GM12878 (cell line): ENCODE measurements around the gene DDX51. TPM values are rescaled to one million over a fixed set of nuclear protein-coding genes. Genes with fewer than 3 reads are reported as not detected.

Experiments used
- ATAC-seq: fragments of 200-7000 bp; cut with Tn5 transposase; 3 replicates; pipeline ENCODE4 v1.9.1; 2020; ENCODE audit warnings: mild to moderate bottlenecking, moderate library complexity
- BruUV-seq: library from RNA; stranded (reverse); fragments of 400-500 nt; replicated peaks from 2 replicates; lab custom pipeline; 2021; lab: Mats Ljungman, UMichigan
- CTCF ChIA-PET: fragments of 300-600 bp; sonication (Branson Sonifier 250); formaldehyde crosslinking; extraction: SDS; loops from one replicate; lab custom pipeline; 2021; ENCODE audit warnings: inconsistent platforms; lab: Yijun Ruan, JAX
- POLR2A ChIA-PET: fragments of 350-600 bp; formaldehyde crosslinking; extraction: SDS; loops from one replicate; lab custom pipeline; 2021; ENCODE audit warnings: inconsistent platforms; lab: Charles Lee
- RAD21 ChIA-PET: fragments of 300-600 bp; sonication (Branson Sonifier 250); formaldehyde crosslinking; loops from one replicate; lab custom pipeline; 2023; ENCODE audit warnings: antibody characterized with exemption; ENCODE audit not compliant: unreplicated experiment; lab: Charles Lee
- SMC1A ChIA-PET: fragments of 300-600 bp; sonication (Branson Sonifier 250); formaldehyde crosslinking; loops from one replicate; lab custom pipeline; 2023; ENCODE audit not compliant: unreplicated experiment, uncharacterized antibody; lab: Charles Lee
- DNase-seq: peaks from one replicate; pipeline ENCODE4 v3.0.0-alpha.2; 2011; ENCODE audit warnings: low read depth, low spot score
- FAIRE-seq: peaks from 3 replicates; lab custom pipeline; 2011; peaks lifted over from hg19 to GRCh38; lab: Jason Lieb, UNC
- H2AFZ ChIP-seq: 2 replicates; pipeline ENCODE4 v1.6.0; 2011; ENCODE audit warnings: low read depth, low read length, control low read depth; ENCODE audit not compliant: control insufficient read depth
- H3K27ac ChIP-seq: 2 replicates; pipeline ENCODE4 v1.5.1; 2011; ENCODE audit warnings: control low read depth; ENCODE audit not compliant: control insufficient read depth, insufficient read depth
- H3K27me3 ChIP-seq, 2 experiments: replicated peaks in 1 of 2; 2 replicates each; pipeline versions ENCODE4 v1.6.0 to v1.6.1; 2011; ENCODE audit warnings: low read length in 1 of 2; ENCODE audit not compliant: control insufficient read depth in 2 of 2, insufficient read depth in 2 of 2
- H3K36me3 ChIP-seq, 2 experiments: 2 replicates each; pipeline ENCODE4 v1.5.1; 2011; ENCODE audit warnings: low read length in 1 of 2; ENCODE audit not compliant: control insufficient read depth in 2 of 2, insufficient read depth in 2 of 2
- H3K4me1 ChIP-seq: 2 replicates; pipeline ENCODE4 v1.6.1; 2011; ENCODE audit warnings: mild to moderate bottlenecking, low read length, moderate library complexity, mixed read lengths; ENCODE audit not compliant: control insufficient read depth, insufficient read depth
- H3K4me2 ChIP-seq: 2 replicates; pipeline ENCODE4 v1.6.0; 2011; ENCODE audit warnings: control low read depth; ENCODE audit not compliant: control insufficient read depth, insufficient read depth
- H3K4me3 ChIP-seq: fragments of 200-600 bp; sonication (generic); 2 replicates; pipeline ENCODE4 v1.5.1; 2016
- H3K79me2 ChIP-seq: 2 replicates; pipeline ENCODE4 v1.6.0; 2011; ENCODE audit warnings: low read length; ENCODE audit not compliant: control insufficient read depth, insufficient read depth
- H3K9ac ChIP-seq: 2 replicates; pipeline ENCODE4 v1.8.0; 2011; ENCODE audit warnings: low read length, control low read depth, mixed read lengths; ENCODE audit not compliant: control insufficient read depth, insufficient read depth
- H3K9me3 ChIP-seq: replicated peaks from 3 replicates; pipeline ENCODE4 v1.5.1; 2011; ENCODE audit warnings: mild to moderate bottlenecking, low read length; ENCODE audit not compliant: control insufficient read depth, insufficient read depth
- H4K20me1 ChIP-seq: 2 replicates; pipeline ENCODE4 v1.6.0; 2011; ENCODE audit not compliant: control insufficient read depth, insufficient read depth
- GATAD2B ChIP-seq: fragments of 450-650 bp; conservative IDR thresholded peaks from 2 replicates; pipeline ENCODE4 v1.6.1; 2017; ENCODE audit warnings: low read depth, mild to moderate bottlenecking, moderate library complexity
- IKZF2 ChIP-seq, 2 experiments: fragments of 450-650 bp; IDR thresholded peaks; 2 replicates each; pipeline ENCODE4 v1.6.1; 2017; ENCODE audit warnings: mild to moderate bottlenecking in 2 of 2, moderate library complexity in 2 of 2
- RAD51 ChIP-seq: fragments of 450-650 bp; IDR thresholded peaks from 2 replicates; pipeline ENCODE4 v1.6.1; 2016; ENCODE audit warnings: moderate library complexity, mild to moderate bottlenecking, inconsistent platforms
- SREBF2 ChIP-seq: IDR thresholded peaks from 2 replicates; pipeline ENCODE4 v1.6.1; 2012; ENCODE audit warnings: mild to moderate bottlenecking, low read length
- TCF7 ChIP-seq: IDR thresholded peaks from 2 replicates; pipeline ENCODE4 v1.6.1; 2014; ENCODE audit warnings: antibody characterized with exemption, borderline replicate concordance
- YY1 ChIP-seq: IDR thresholded peaks from 2 replicates; pipeline ENCODE4 v1.6.1; 2011; ENCODE audit warnings: low read depth, mild to moderate bottlenecking, low read length
- ZNF24 ChIP-seq: fragments of 450-650 bp; IDR thresholded peaks from 2 replicates; pipeline ENCODE4 v1.6.1; 2017; ENCODE audit warnings: antibody characterized with exemption, mild to moderate bottlenecking
- WGBS: methylation state at CpG from one replicate; pipeline ENCODE4 v1.1.6; 2016; ENCODE audit warnings: low lambda C conversion rate; ENCODE audit not compliant: insufficient replicate concordance, insufficient coverage; ENCODE audit errors: missing lambda C conversion rate; 5-methylcytosine and 5-hydroxymethylcytosine counted together
- in situ Hi-C: fragments of 300-500 bp; cut with MboI; formaldehyde crosslinking; loops from 9 replicates; pipeline ENCODE4 v1.14.3; 2018; ENCODE audit warnings: mixed read lengths
- intact Hi-C: fragments of 100-400 bp; cut with micrococcal nuclease; formaldehyde crosslinking; loops from one replicate; pipeline ENCODE4 v1.14.2; 2022; ENCODE audit not compliant: unreplicated experiment
- polyA plus RNA-seq, 11 experiments: library from polyadenylated mRNA; depleted of rRNA in 4 of 11; unstranded in 6 of 11; stranded (reverse) in 5 of 11; fragments of >200 nt; fragmentation: Nextera tagmentation in 4 of 11; fragmentation: Illumina TruSeq in 1 of 11; extraction: Ambion mirVana in 4 of 11; extraction: Trizol in 1 of 11; gene quantifications; 1 replicate in 1 of 11; 2 replicates in 10 of 11; pipeline versions ENCODE4 v1.2.1 to v1.2.3, GENCODE V29; 2011 to 2016; ENCODE audit warnings: inconsistent platforms in 2 of 11, missing spikeins in 2 of 11, low read depth in 1 of 11
- total RNA-seq, 4 experiments: library from RNA; depleted of rRNA in 3 of 4; stranded (reverse); fragments of >200 nt in 3 of 4; fragmentation: Illumina TruSeq in 1 of 4; extraction: Trizol in 1 of 4; gene quantifications; 2 replicates each; pipeline versions ENCODE4 v1.2.1 to v1.2.3, GENCODE V29; 2013 to 2021
- TF ChIP-seq, protein P1 (sequence below): fragments of 450-650 bp; IDR thresholded peaks from 2 replicates; pipeline ENCODE4 v1.6.1; 2017; ENCODE audit warnings: low read depth, mild to moderate bottlenecking, moderate library complexity
- TF ChIP-seq, protein P2 (sequence below): fragments of 450-650 bp; IDR thresholded peaks from 2 replicates; pipeline ENCODE4 v1.6.1; 2018; ENCODE audit warnings: borderline replicate concordance, mild to moderate bottlenecking; ENCODE audit not compliant: partially characterized antibody
- TF ChIP-seq, protein P3 (sequence below): IDR thresholded peaks from 2 replicates; pipeline ENCODE4 v1.6.1; 2011; ENCODE audit warnings: borderline replicate concordance, low read depth, mild to moderate bottlenecking, moderate library complexity, low read length; ENCODE audit not compliant: insufficient read depth, poor library complexity, severe bottlenecking

The DDX51 gene
- total and polyA plus RNA-seq, 10 of the 15 experiments (the other 5 are each of a cell fraction or from before 2014, with no cell fraction given) = 0.97 to 29.1 (median 9.8) TPM

DNA sequence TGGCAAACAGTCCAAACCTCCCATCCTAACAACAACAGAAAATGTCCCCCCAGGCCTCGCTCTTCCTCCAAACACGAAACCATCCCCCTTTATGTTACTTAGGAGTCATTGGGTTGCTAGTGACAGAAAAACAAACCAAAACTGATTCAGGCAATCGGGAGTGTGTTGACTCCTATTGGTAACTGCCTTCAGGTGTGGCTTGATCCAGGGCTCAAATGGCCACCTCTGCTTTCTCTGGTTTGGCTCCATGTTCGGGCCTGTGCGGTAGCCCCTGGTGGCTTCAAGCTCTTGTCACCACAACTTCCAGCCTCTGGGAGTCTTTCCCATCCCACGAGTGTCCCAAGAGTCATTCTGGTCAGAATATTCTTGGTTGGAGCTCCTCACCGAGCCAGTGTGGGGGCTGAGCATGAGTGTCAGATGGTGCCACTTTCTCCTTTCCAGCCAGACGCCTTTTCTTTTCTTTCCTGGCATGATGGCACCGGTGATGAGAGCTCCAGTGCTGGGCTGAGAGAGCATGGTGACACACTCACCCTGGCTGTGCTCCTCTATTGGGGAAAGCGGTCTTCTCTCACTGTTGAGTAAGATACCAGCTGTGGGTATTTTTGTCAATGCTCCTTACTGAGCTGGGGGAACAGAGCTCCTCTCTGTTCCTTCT, 38.7 kb upstream of the DDX51 start (continued):
- TF ChIP-seq IKZF2 (IDR thresholded peaks at IDR 0.05) = no peak
- TF ChIP-seq RAD51 = no peak
- TF ChIP-seq, protein P1, sequence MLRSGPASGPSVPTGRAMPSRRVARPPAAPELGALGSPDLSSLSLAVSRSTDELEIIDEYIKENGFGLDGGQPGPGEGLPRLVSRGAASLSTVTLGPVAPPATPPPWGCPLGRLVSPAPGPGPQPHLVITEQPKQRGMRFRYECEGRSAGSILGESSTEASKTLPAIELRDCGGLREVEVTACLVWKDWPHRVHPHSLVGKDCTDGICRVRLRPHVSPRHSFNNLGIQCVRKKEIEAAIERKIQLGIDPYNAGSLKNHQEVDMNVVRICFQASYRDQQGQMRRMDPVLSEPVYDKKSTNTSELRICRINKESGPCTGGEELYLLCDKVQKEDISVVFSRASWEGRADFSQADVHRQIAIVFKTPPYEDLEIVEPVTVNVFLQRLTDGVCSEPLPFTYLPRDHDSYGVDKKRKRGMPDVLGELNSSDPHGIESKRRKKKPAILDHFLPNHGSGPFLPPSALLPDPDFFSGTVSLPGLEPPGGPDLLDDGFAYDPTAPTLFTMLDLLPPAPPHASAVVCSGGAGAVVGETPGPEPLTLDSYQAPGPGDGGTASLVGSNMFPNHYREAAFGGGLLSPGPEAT = no peak
- no peak for TF ChIP-seq GATAD2B
- no peak for TF ChIP-seq ZNF24
- no peak for TF ChIP-seq YY1
- TF ChIP-seq, protein P2, sequence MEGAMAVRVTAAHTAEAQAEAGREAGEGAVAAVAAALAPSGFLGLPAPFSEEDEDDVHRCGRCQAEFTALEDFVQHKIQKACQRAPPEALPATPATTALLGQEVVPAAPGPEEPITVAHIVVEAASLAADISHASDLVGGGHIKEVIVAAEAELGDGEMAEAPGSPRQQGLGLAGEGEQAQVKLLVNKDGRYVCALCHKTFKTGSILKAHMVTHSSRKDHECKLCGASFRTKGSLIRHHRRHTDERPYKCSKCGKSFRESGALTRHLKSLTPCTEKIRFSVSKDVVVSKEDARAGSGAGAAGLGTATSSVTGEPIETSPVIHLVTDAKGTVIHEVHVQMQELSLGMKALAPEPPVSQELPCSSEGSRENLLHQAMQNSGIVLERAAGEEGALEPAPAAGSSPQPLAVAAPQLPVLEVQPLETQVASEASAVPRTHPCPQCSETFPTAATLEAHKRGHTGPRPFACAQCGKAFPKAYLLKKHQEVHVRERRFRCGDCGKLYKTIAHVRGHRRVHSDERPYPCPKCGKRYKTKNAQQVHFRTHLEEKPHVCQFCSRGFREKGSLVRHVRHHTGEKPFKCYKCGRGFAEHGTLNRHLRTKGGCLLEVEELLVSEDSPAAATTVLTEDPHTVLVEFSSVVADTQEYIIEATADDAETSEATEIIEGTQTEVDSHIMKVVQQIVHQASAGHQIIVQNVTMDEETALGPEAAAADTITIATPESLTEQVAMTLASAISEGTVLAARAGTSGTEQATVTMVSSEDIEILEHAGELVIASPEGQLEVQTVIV = no peak
- TF ChIP-seq TCF7 = no peak

DNA sequence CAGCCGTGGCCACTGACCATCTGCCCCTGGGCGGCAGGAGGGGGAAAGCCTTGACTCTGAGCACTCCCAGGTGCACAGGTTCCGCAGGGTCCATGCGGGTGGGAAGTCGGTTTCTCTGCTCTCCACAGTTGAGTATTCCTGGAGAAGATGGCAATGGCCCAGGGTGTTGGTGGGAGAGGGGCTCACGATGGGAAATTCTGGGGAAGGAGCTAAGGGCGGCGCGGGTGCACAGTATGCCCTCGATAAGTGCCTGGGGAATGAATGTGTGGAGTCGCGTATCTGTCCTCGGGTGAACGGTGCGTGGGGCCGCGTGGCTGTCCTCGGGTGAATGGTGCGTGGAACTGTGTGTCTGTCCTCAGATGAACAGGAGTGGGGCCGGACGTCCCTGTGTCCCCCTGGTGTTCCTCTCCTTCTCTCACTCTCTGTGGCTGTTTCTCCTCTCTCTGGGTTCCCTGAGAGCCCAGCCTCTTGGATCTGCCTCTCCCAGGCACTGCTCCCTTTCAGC, 38.1 kb upstream of the DDX51 start:
- ChIA-PET CTCF (no interaction called here), POLR2A (no interaction called here), RAD21 (no interaction called here), SMC1A (no interaction called here)
- peaks cover 0 to 2% of the 10 kb centered on the region in 2 experiments; a peak in 2 of 4 replicates for H3K27me3 ChIP-seq
- FAIRE-seq = no peak
- intact Hi-C loops (no loop called here), in situ Hi-C loops (no loop called here)
- no peak overlapping the region for H3K27ac ChIP-seq
- peaks cover 2% of the 10 kb centered on the region; the same call in 1 of the 2 replicates for H3K4me1 ChIP-seq
- no peak overlapping the region for H3K4me3 ChIP-seq
- no peaks in the 10 kb centered on the region for H3K36me3 ChIP-seq
- H3K4me2 ChIP-seq = no peak overlapping the region
- TF ChIP-seq, protein P3, sequence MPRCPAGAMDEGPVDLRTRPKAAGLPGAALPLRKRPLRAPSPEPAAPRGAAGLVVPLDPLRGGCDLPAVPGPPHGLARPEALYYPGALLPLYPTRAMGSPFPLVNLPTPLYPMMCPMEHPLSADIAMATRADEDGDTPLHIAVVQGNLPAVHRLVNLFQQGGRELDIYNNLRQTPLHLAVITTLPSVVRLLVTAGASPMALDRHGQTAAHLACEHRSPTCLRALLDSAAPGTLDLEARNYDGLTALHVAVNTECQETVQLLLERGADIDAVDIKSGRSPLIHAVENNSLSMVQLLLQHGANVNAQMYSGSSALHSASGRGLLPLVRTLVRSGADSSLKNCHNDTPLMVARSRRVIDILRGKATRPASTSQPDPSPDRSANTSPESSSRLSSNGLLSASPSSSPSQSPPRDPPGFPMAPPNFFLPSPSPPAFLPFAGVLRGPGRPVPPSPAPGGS = no peak
- no peak for TF ChIP-seq SREBF2
- no peaks in the 10 kb centered on the region for H4K20me1 ChIP-seq
- 76% methylated on average over 21 of the region's 21 CpGs for WGBS
- no TSS peak for BruUV-seq
- H2AFZ ChIP-seq = no peak overlapping the region
- H3K79me2 ChIP-seq = no peaks in the 10 kb centered on the region
- H3K9ac ChIP-seq = no peak overlapping the region
- H3K9me3 ChIP-seq = no peaks in the 10 kb centered on the region
- no peak for ATAC-seq
- no peak for DNase-seq
